SJSA1 (cell line): ENCODE data around the gene FAF1. TPM values are rescaled to one million over a fixed set of nuclear protein-coding genes. Genes with fewer than 3 reads are reported as not detected.
"Not testable (repeated sequence)": the region's sequence is repeated elsewhere in the genome, so short reads cannot be mapped to it uniquely, and the experiment has no call there.

Source experiments
- DNase-seq, 2 experiments: peaks; one replicate each; pipeline ENCODE4 v3.0.0-alpha.2; 2015 to 2020; ENCODE audit warnings: low spot score in 2 of 2, low read depth in 1 of 2
- H3K27ac ChIP-seq: fragments of 250-450 bp; sonication (Bioruptor Pico); 2 replicates; pipeline ENCODE4 v1.5.1; 2020; ENCODE audit warnings: mild to moderate bottlenecking, moderate library complexity
- H3K27me3 ChIP-seq: fragments of 250-450 bp; sonication (Bioruptor Pico); replicated peaks from 2 replicates; pipeline ENCODE4 v1.5.1; 2020; ENCODE audit warnings: mild to moderate bottlenecking, moderate library complexity
- H3K36me3 ChIP-seq: fragments of 250-450 bp; sonication (Bioruptor Pico); 2 replicates; pipeline ENCODE4 v1.5.1; 2020; ENCODE audit warnings: mild to moderate bottlenecking
- H3K4me1 ChIP-seq: fragments of 250-450 bp; sonication (Bioruptor Pico); replicated peaks from 2 replicates; pipeline ENCODE4 v1.6.1; 2021; ENCODE audit warnings: mild to moderate bottlenecking
- H3K4me3 ChIP-seq: fragments of 250-450 bp; sonication (Bioruptor Pico); 2 replicates; pipeline ENCODE4 v1.5.1; 2020; ENCODE audit warnings: mild to moderate bottlenecking
- H3K9me3 ChIP-seq: fragments of 250-450 bp; sonication (Bioruptor Pico); replicated peaks from 2 replicates; pipeline ENCODE4 v1.5.1; 2020; ENCODE audit warnings: mild to moderate bottlenecking
- total RNA-seq: library from RNA; depleted of rRNA; stranded (reverse); fragments of >200 nt; shearing (Covaris generic); gene quantifications from 2 replicates; pipeline ENCODE4 v1.2.3, GENCODE V29; 2014

The FAF1 gene
- total RNA-seq, 1 experiment from 2014 or later = 96.3 TPM

- Histone ChIP-seq H3K36me3 (no peaks in the 10 kb centered on the region), H3K4me1 (peaks cover 5% of the 10 kb centered on the region; the same call in 1 of the 2 replicates), H3K27ac (no peak overlapping the region), H3K4me3 (no peak overlapping the region), H3K27me3 (no peaks in the 10 kb centered on the region), H3K9me3 (no peaks in the 10 kb centered on the region; the same call in 1 of the 2 replicates)
- DNase-seq = no peak
Measured at GRCh38 chr1:50930193-50930592, 29.9 kb downstream of the FAF1 start.

GRCh38 chr1:50929376-50929958 is 30.6 kb downstream of the FAF1 start:
- peak in 1 of 2 experiments; percentile 28 for DNase-seq
- no peaks in the 10 kb centered on the region for H3K36me3 ChIP-seq
- H3K9me3 ChIP-seq = no peaks in the 10 kb centered on the region; the same call in 1 of the 2 replicates

GRCh38 chr1:50923564-50923963 is 36.5 kb downstream of the FAF1 start:
- H3K9me3 ChIP-seq = peaks cover 6% of the 10 kb centered on the region; the same call in 1 of the 2 replicates
- no peak overlapping the region for H3K27ac ChIP-seq
- H3K4me1 ChIP-seq = no peaks in the 10 kb centered on the region
- no peaks in the 10 kb centered on the region for H3K27me3 ChIP-seq
- DNase-seq = no peak
- H3K4me3 ChIP-seq = no peak overlapping the region
- H3K36me3 ChIP-seq = no peaks in the 10 kb centered on the region; the same call in 1 of the 2 replicates

More at GRCh38 chr1:50929376-50929958, 30.6 kb downstream of the FAF1 start:
- no peak overlapping the region for H3K27ac ChIP-seq
- no peaks in the 10 kb centered on the region for H3K27me3 ChIP-seq
- H3K4me3 ChIP-seq = no peak overlapping the region
- H3K4me1 ChIP-seq = peaks cover 5% of the 10 kb centered on the region; the same call in 1 of the 2 replicates

- H3K36me3 ChIP-seq = no peaks in the 10 kb centered on the region; the same call in 1 of the 2 replicates
- peaks cover 6% of the 10 kb centered on the region; the same call in 1 of the 2 replicates for H3K9me3 ChIP-seq
- no peak for DNase-seq
- H3K4me3 ChIP-seq = no peak overlapping the region
- no peaks in the 10 kb centered on the region for H3K27me3 ChIP-seq
- H3K27ac ChIP-seq = no peak overlapping the region
- no peaks in the 10 kb centered on the region for H3K4me1 ChIP-seq
Measured at GRCh38 chr1:50921029-50921428, 39.0 kb downstream of the FAF1 start.

GRCh38 chr1:50920409-50920808 is 39.7 kb downstream of the FAF1 start:
- no peak overlapping the region for H3K27ac ChIP-seq
- no peak for DNase-seq
- H3K4me1 ChIP-seq = no peaks in the 10 kb centered on the region
- H3K27me3 ChIP-seq = no peaks in the 10 kb centered on the region
- no peaks in the 10 kb centered on the region; the same call in 1 of the 2 replicates for H3K36me3 ChIP-seq
- H3K4me3 ChIP-seq = no peak overlapping the region
- H3K9me3 ChIP-seq = peaks cover 6% of the 10 kb centered on the region; the same call in 1 of the 2 replicates

- no peak overlapping the region for H3K4me3 ChIP-seq
Measured at GRCh38 chr1:50917138-50918137, 42.6 kb downstream of the FAF1 start.

GRCh38 chr1:50915621-50916020 is 44.4 kb downstream of the FAF1 start:
- H3K27me3 ChIP-seq = no peaks in the 10 kb centered on the region
- no peaks in the 10 kb centered on the region for H3K4me1 ChIP-seq
- H3K27ac ChIP-seq = no peak overlapping the region
- H3K4me3 ChIP-seq = no peak overlapping the region
- H3K36me3 ChIP-seq = no peaks in the 10 kb centered on the region; the same call in 1 of the 2 replicates
- no peak for DNase-seq
- 0 out of 2 replicates have a peak, but pooled peaks cover under 1% of the 10 kb centered on the region for H3K9me3 ChIP-seq

More at GRCh38 chr1:50917138-50918137, 42.6 kb downstream of the FAF1 start:
- no peaks in the 10 kb centered on the region for H3K4me1 ChIP-seq
- H3K27me3 ChIP-seq = no peaks in the 10 kb centered on the region
- H3K36me3 ChIP-seq = no peaks in the 10 kb centered on the region; the same call in 1 of the 2 replicates
- H3K9me3 ChIP-seq = 0 out of 2 replicates have a peak, but pooled peaks cover 6% of the 10 kb centered on the region
- no peak for DNase-seq
- no peak overlapping the region for H3K27ac ChIP-seq

GRCh38 chr1:50913954-50914353 is 46.1 kb downstream of the FAF1 start:
- H3K27me3 ChIP-seq = no peaks in the 10 kb centered on the region
- H3K4me1 ChIP-seq = no peaks in the 10 kb centered on the region
- no peak for DNase-seq
- no peak overlapping the region for H3K4me3 ChIP-seq
- peaks cover 8% of the 10 kb centered on the region; the same call in 1 of the 2 replicates for H3K36me3 ChIP-seq
- no peak overlapping the region for H3K27ac ChIP-seq
- no peaks in the 10 kb centered on the region for H3K9me3 ChIP-seq

- not testable (repeated sequence) for H3K36me3 ChIP-seq, H3K27me3 ChIP-seq, H3K9me3 ChIP-seq, H3K4me1 ChIP-seq, H3K4me3 ChIP-seq, H3K27ac ChIP-seq, DNase-seq
Measured at GRCh38 chr1:50910356-50910755, 49.7 kb downstream of the FAF1 start.

- H3K27ac ChIP-seq = not testable (repeated sequence)
Measured at GRCh38 chr1:50907610-50908009, 52.5 kb downstream of the FAF1 start.

GRCh38 chr1:50906050-50906449 is 54.0 kb downstream of the FAF1 start:
- not testable (repeated sequence) for H3K36me3 ChIP-seq, H3K27ac ChIP-seq, H3K4me1 ChIP-seq, H3K9me3 ChIP-seq, H3K4me3 ChIP-seq, H3K27me3 ChIP-seq, DNase-seq

More at GRCh38 chr1:50907610-50908009, 52.5 kb downstream of the FAF1 start:
- not testable (repeated sequence) for H3K27me3 ChIP-seq, H3K9me3 ChIP-seq, H3K4me1 ChIP-seq, H3K4me3 ChIP-seq, DNase-seq, H3K36me3 ChIP-seq

- no peaks in the 10 kb centered on the region for H3K27me3 ChIP-seq
- no peaks in the 10 kb centered on the region for H3K36me3 ChIP-seq
- no peaks in the 10 kb centered on the region for H3K9me3 ChIP-seq
- no peaks in the 10 kb centered on the region for H3K4me1 ChIP-seq
- H3K27ac ChIP-seq = no peak overlapping the region
- no peak for DNase-seq
- no peak overlapping the region for H3K4me3 ChIP-seq
Measured at GRCh38 chr1:50902419-50902818, 57.6 kb downstream of the FAF1 start.

- no peak overlapping the region for H3K27ac ChIP-seq
- H3K36me3 ChIP-seq = no peaks in the 10 kb centered on the region
- no peaks in the 10 kb centered on the region for H3K9me3 ChIP-seq
- no peak for DNase-seq
- H3K27me3 ChIP-seq = no peaks in the 10 kb centered on the region
- no peak overlapping the region for H3K4me3 ChIP-seq
- no peaks in the 10 kb centered on the region for H3K4me1 ChIP-seq
Measured at GRCh38 chr1:50901872-50902271, 58.2 kb downstream of the FAF1 start.

- Histone ChIP-seq H3K36me3 (no peaks in the 10 kb centered on the region), H3K9me3 (no peaks in the 10 kb centered on the region), H3K27me3 (no peaks in the 10 kb centered on the region), H3K4me1 (no peaks in the 10 kb centered on the region), H3K4me3 (no peak overlapping the region), H3K27ac (no peak overlapping the region)
- no peak for DNase-seq
Measured at GRCh38 chr1:50898773-50899172, 61.3 kb downstream of the FAF1 start.
